Measurements from ENCODE around the gene C1orf174. TPM values are rescaled to one million over a fixed set of nuclear protein-coding genes. Genes with fewer than 3 reads are reported as not detected.
A peak's percentile ranks its signal among the peaks of the same experiment; 100 is the strongest.

Gene C1orf174
- total and polyA plus RNA-seq, 2 of the 13 experiments (the other 11 are each of a cell fraction or from before 2014, with no cell fraction given), result 21.6 to 31.4 TPM

DNA sequence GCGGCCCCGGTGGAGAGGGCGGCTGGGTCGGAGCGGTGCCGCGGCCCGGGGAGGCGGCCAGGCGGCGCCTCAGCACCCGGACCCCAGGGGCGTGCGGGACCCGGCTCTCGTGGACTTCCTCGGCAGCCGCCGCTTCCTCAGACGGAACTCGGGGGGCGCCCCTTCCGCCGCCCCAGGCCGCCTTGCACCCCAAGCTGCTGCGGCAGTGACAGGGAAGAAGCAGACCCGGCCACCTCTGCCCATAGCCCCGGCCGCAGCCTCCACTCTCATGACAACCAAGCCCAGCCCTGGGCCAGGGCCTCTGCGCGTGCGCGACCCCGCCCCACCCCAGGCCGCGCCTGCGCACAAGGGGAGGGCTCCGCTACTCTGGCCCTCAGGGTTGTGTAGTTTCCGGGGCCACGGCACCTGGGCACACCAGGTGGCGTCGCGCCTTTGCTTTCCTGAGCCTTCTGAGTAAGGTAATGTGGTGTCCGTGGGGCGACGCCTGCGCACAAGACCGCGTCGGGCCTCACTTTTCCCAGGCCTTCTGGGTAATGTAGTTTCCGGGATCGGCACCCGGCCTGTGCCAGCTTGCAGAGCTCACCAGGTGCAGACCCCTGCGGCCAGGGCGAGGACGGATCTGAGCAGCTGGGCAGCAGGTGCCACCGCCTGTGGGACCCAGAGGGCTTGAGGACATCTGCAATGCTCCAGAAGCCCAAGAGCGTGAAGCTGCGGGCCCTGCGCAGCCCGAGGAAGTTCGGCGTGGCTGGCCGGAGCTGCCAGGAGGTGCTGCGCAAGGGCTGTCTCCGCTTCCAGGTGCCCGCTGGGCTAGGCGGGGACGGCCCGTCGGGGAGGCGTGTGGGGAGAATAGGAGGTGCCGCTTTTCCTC, 42.9 kb downstream of the C1orf174 start, which contains the start of the genes CEP104 and DFFB (continued):
- TF ChIP-seq ZNF441 (CRISPR knock-in tag; IDR thresholded peaks at IDR 0.05; ENCODE audit: borderline replicate concordance), result no peak
- TF ChIP-seq, protein P1, sequence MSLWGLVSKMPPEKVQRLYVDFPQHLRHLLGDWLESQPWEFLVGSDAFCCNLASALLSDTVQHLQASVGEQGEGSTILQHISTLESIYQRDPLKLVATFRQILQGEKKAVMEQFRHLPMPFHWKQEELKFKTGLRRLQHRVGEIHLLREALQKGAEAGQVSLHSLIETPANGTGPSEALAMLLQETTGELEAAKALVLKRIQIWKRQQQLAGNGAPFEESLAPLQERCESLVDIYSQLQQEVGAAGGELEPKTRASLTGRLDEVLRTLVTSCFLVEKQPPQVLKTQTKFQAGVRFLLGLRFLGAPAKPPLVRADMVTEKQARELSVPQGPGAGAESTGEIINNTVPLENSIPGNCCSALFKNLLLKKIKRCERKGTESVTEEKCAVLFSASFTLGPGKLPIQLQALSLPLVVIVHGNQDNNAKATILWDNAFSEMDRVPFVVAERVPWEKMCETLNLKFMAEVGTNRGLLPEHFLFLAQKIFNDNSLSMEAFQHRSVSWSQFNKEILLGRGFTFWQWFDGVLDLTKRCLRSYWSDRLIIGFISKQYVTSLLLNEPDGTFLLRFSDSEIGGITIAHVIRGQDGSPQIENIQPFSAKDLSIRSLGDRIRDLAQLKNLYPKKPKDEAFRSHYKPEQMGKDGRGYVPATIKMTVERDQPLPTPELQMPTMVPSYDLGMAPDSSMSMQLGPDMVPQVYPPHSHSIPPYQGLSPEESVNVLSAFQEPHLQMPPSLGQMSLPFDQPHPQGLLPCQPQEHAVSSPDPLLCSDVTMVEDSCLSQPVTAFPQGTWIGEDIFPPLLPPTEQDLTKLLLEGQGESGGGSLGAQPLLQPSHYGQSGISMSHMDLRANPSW (CRISPR knock-in tag; IDR thresholded peaks at IDR 0.05; ENCODE audit: borderline replicate concordance), result peak; percentile 54; the same call in 1 of the 2 replicates
- TF ChIP-seq POLR2A (IDR thresholded peaks at IDR 0.05; ENCODE audit: insufficient read depth in 1 of 2, low read depth in 2 of 2, low read length in 2 of 2), result peak; percentile 22 to 81; a peak in 3 of 4 replicates
- peak; percentile 74; the same call in 1 of the 2 replicates for TF ChIP-seq DNMT1 (CRISPR knock-in tag; IDR thresholded peaks at IDR 0.05)
- TF ChIP-seq, protein P2, sequence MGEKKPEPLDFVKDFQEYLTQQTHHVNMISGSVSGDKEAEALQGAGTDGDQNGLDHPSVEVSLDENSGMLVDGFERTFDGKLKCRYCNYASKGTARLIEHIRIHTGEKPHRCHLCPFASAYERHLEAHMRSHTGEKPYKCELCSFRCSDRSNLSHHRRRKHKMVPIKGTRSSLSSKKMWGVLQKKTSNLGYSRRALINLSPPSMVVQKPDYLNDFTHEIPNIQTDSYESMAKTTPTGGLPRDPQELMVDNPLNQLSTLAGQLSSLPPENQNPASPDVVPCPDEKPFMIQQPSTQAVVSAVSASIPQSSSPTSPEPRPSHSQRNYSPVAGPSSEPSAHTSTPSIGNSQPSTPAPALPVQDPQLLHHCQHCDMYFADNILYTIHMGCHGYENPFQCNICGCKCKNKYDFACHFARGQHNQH (CRISPR knock-in tag; IDR thresholded peaks at IDR 0.05), result peak; percentile 62; the same call in 1 of the 2 replicates
- peak; percentile 39; the same call in 1 of the 2 replicates for TF ChIP-seq TBX2 (CRISPR knock-in tag; IDR thresholded peaks at IDR 0.05; ENCODE audit: borderline replicate concordance)
- TF ChIP-seq ASH2L (IDR thresholded peaks at IDR 0.05; ENCODE audit: insufficient read length, low read depth, low read length), result peak; percentile 42
- TF ChIP-seq HOXA5 (CRISPR knock-in tag; IDR thresholded peaks at IDR 0.05), result peak; percentile 28; the same call in 1 of the 2 replicates
- peak; percentile 35; the same call in 1 of the 2 replicates for TF ChIP-seq MEIS2 (CRISPR knock-in tag; IDR thresholded peaks at IDR 0.05)
- TF ChIP-seq SRF (IDR thresholded peaks at IDR 0.05; ENCODE audit: low read depth, low read length), result no peak
- no peak for TF ChIP-seq ZKSCAN5 (CRISPR knock-in tag; IDR thresholded peaks at IDR 0.05)
- 0 out of 2 replicates have a peak, but pooled peaks have one; percentile 56 for TF ChIP-seq ZNF138 (CRISPR knock-in tag; IDR thresholded peaks at IDR 0.05; ENCODE audit: low read depth)
- TF ChIP-seq ZXDC (CRISPR knock-in tag; IDR thresholded peaks at IDR 0.05), result no peak
- TF ChIP-seq ZNF333 (CRISPR knock-in tag; IDR thresholded peaks at IDR 0.05; ENCODE audit: borderline replicate concordance), result peak; percentile 83; the same call in 1 of the 2 replicates
- TF ChIP-seq, protein P3, sequence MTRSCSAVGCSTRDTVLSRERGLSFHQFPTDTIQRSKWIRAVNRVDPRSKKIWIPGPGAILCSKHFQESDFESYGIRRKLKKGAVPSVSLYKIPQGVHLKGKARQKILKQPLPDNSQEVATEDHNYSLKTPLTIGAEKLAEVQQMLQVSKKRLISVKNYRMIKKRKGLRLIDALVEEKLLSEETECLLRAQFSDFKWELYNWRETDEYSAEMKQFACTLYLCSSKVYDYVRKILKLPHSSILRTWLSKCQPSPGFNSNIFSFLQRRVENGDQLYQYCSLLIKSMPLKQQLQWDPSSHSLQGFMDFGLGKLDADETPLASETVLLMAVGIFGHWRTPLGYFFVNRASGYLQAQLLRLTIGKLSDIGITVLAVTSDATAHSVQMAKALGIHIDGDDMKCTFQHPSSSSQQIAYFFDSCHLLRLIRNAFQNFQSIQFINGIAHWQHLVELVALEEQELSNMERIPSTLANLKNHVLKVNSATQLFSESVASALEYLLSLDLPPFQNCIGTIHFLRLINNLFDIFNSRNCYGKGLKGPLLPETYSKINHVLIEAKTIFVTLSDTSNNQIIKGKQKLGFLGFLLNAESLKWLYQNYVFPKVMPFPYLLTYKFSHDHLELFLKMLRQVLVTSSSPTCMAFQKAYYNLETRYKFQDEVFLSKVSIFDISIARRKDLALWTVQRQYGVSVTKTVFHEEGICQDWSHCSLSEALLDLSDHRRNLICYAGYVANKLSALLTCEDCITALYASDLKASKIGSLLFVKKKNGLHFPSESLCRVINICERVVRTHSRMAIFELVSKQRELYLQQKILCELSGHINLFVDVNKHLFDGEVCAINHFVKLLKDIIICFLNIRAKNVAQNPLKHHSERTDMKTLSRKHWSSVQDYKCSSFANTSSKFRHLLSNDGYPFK (CRISPR knock-in tag; IDR thresholded peaks at IDR 0.05; ENCODE audit: borderline replicate concordance), result peak; percentile 77; the same call in 1 of the 2 replicates
- TF ChIP-seq IRF2 (CRISPR knock-in tag; IDR thresholded peaks at IDR 0.05), result peak; percentile 96
- no peak for TF ChIP-seq ZNF709 (CRISPR knock-in tag; IDR thresholded peaks at IDR 0.05)
- no peak for TF ChIP-seq TCF12 (IDR thresholded peaks at IDR 0.05)
- peak; percentile 69; the same call in 1 of the 2 replicates for TF ChIP-seq TCF12 (CRISPR knock-in tag; IDR thresholded peaks at IDR 0.05)
